ENCODE results near the gene PDE2A. TPM values are rescaled to one million over a fixed set of nuclear protein-coding genes. Genes with fewer than 3 reads are reported as not detected.

Gene PDE2A
- total RNA-seq, 2 donors from 2014 or later: 0.77 to 1.7 TPM

GRCh38 chr11:72712168-72712751, 38.0 kb upstream of the PDE2A start:
- H3K4me1 Mint-ChIP-seq (ENCODE audit: low read depth): peaks cover 10% of the 10 kb centered on the region
- H3K27ac Mint-ChIP-seq: no peak overlapping the region
- H3K9me3 Mint-ChIP-seq: no peaks in the 10 kb centered on the region

GRCh38 chr11:72711141-72711540, 36.9 kb upstream of the PDE2A start:
- ATAC-seq (replicated peaks in 1 of 2): no peak
- H3K27ac Mint-ChIP-seq: no peak overlapping the region

More at GRCh38 chr11:72712168-72712751, 38.0 kb upstream of the PDE2A start:
- Mint-ChIP-seq H3K4me3 (no peak overlapping the region), H3K27me3 (ENCODE audit: low read depth) (no peaks in the 10 kb centered on the region), H3K36me3 (ENCODE audit: insufficient read depth in 2 of 2) (peaks cover 0 to 9% of the 10 kb centered on the region in 2 donors)
- no peak for DNase-seq
- ATAC-seq (replicated peaks in 1 of 2): no peak

GRCh38 chr11:72710278-72710677, 36.1 kb upstream of the PDE2A start:
- Mint-ChIP-seq H3K27ac (no peak overlapping the region), H3K4me1 (ENCODE audit: low read depth) (no peaks in the 10 kb centered on the region), H3K27me3 (ENCODE audit: low read depth) (no peaks in the 10 kb centered on the region), H3K9me3 (no peaks in the 10 kb centered on the region), H3K4me3 (no peak overlapping the region), H3K36me3 (ENCODE audit: insufficient read depth in 2 of 2) (peaks cover 0 to 19% of the 10 kb centered on the region in 2 donors)
- DNase-seq (no peak), ATAC-seq (replicated peaks in 1 of 2) (no peak)

More at GRCh38 chr11:72711141-72711540, 36.9 kb upstream of the PDE2A start:
- H3K4me1 Mint-ChIP-seq (ENCODE audit: low read depth): peaks cover 7% of the 10 kb centered on the region
- no peak overlapping the region for H3K4me3 Mint-ChIP-seq
- DNase-seq: no peak
- no peaks in the 10 kb centered on the region for H3K27me3 Mint-ChIP-seq (ENCODE audit: low read depth)
- H3K36me3 Mint-ChIP-seq (ENCODE audit: insufficient read depth in 2 of 2): peaks cover 0 to 18% of the 10 kb centered on the region in 2 donors
- no peaks in the 10 kb centered on the region for H3K9me3 Mint-ChIP-seq

GRCh38 chr11:72709478-72710238, 35.4 kb upstream of the PDE2A start:
- Mint-ChIP-seq H3K27ac (no peak overlapping the region), H3K36me3 (ENCODE audit: insufficient read depth in 2 of 2) (peaks cover 0 to 19% of the 10 kb centered on the region in 2 donors), H3K4me1 (ENCODE audit: low read depth) (no peaks in the 10 kb centered on the region), H3K9me3 (no peaks in the 10 kb centered on the region), H3K4me3 (no peak overlapping the region), H3K27me3 (ENCODE audit: low read depth) (no peaks in the 10 kb centered on the region)
- no peak for ATAC-seq (replicated peaks in 1 of 2)
- DNase-seq: no peak

- Mint-ChIP-seq H3K4me1 (ENCODE audit: low read depth) (no peaks in the 10 kb centered on the region), H3K27me3 (ENCODE audit: low read depth) (no peaks in the 10 kb centered on the region), H3K9me3 (no peaks in the 10 kb centered on the region), H3K36me3 (ENCODE audit: insufficient read depth in 2 of 2) (peaks cover 0 to 19% of the 10 kb centered on the region in 2 donors), H3K27ac (no peak overlapping the region), H3K4me3 (no peak overlapping the region)
- DNase-seq (no peak), ATAC-seq (replicated peaks in 1 of 2) (no peak)
Measured at GRCh38 chr11:72707032-72707431, 32.8 kb upstream of the PDE2A start.

GRCh38 chr11:72706579-72706978, 32.4 kb upstream of the PDE2A start:
- Mint-ChIP-seq H3K36me3 (ENCODE audit: insufficient read depth in 2 of 2) (peaks cover 0 to 19% of the 10 kb centered on the region in 2 donors), H3K4me3 (no peak overlapping the region), H3K4me1 (ENCODE audit: low read depth) (no peaks in the 10 kb centered on the region), H3K27ac (no peak overlapping the region), H3K27me3 (ENCODE audit: low read depth) (no peaks in the 10 kb centered on the region), H3K9me3 (no peaks in the 10 kb centered on the region)
- DNase-seq: no peak
- ATAC-seq (replicated peaks in 1 of 2): no peak

- DNase-seq: no peak
- no peak for ATAC-seq (replicated peaks in 1 of 2)
- H3K36me3 Mint-ChIP-seq (ENCODE audit: insufficient read depth in 2 of 2): peaks cover 0 to 19% of the 10 kb centered on the region in 2 donors
- H3K27ac Mint-ChIP-seq: no peak overlapping the region
- no peak overlapping the region for H3K4me3 Mint-ChIP-seq
- H3K9me3 Mint-ChIP-seq: no peaks in the 10 kb centered on the region
- H3K27me3 Mint-ChIP-seq (ENCODE audit: low read depth): no peaks in the 10 kb centered on the region
- no peaks in the 10 kb centered on the region for H3K4me1 Mint-ChIP-seq (ENCODE audit: low read depth)
Measured at GRCh38 chr11:72705442-72706365, 31.5 kb upstream of the PDE2A start.

GRCh38 chr11:72704783-72705265, 30.6 kb upstream of the PDE2A start:
- Mint-ChIP-seq H3K27me3 (ENCODE audit: low read depth) (no peaks in the 10 kb centered on the region), H3K9me3 (no peaks in the 10 kb centered on the region), H3K36me3 (ENCODE audit: insufficient read depth in 2 of 2) (peaks cover 0 to 19% of the 10 kb centered on the region in 2 donors), H3K27ac (no peak overlapping the region), H3K4me1 (ENCODE audit: low read depth) (no peaks in the 10 kb centered on the region), H3K4me3 (no peak overlapping the region)
- ATAC-seq (replicated peaks in 1 of 2): no peak
- no peak for DNase-seq

GRCh38 chr11:72704028-72704782, 30.0 kb upstream of the PDE2A start:
- H3K4me3 Mint-ChIP-seq: no peak overlapping the region
- ATAC-seq (replicated peaks in 1 of 2) (no peak), DNase-seq (no peak)
- no peak overlapping the region for H3K27ac Mint-ChIP-seq
- H3K27me3 Mint-ChIP-seq (ENCODE audit: low read depth): no peaks in the 10 kb centered on the region
- no peaks in the 10 kb centered on the region for H3K4me1 Mint-ChIP-seq (ENCODE audit: low read depth)
- peaks cover 2 to 20% of the 10 kb centered on the region in 2 donors for H3K36me3 Mint-ChIP-seq (ENCODE audit: insufficient read depth in 2 of 2)
- no peaks in the 10 kb centered on the region for H3K9me3 Mint-ChIP-seq

GRCh38 chr11:72703267-72704008, 29.2 kb upstream of the PDE2A start:
- peaks cover 2 to 20% of the 10 kb centered on the region in 2 donors for H3K36me3 Mint-ChIP-seq (ENCODE audit: insufficient read depth in 2 of 2)
- ATAC-seq (replicated peaks in 1 of 2): no peak
- H3K9me3 Mint-ChIP-seq: no peaks in the 10 kb centered on the region
- H3K27ac Mint-ChIP-seq: no peak overlapping the region
- no peak overlapping the region for H3K4me3 Mint-ChIP-seq
- DNase-seq: no peak
- H3K4me1 Mint-ChIP-seq (ENCODE audit: low read depth): no peaks in the 10 kb centered on the region
- no peaks in the 10 kb centered on the region for H3K27me3 Mint-ChIP-seq (ENCODE audit: low read depth)

GRCh38 chr11:72702577-72703241, 28.5 kb upstream of the PDE2A start:
- no peak overlapping the region for H3K27ac Mint-ChIP-seq
- H3K36me3 Mint-ChIP-seq (ENCODE audit: insufficient read depth in 2 of 2): peaks cover 2 to 17% of the 10 kb centered on the region in 2 donors
- no peaks in the 10 kb centered on the region for H3K9me3 Mint-ChIP-seq
- H3K27me3 Mint-ChIP-seq (ENCODE audit: low read depth): no peaks in the 10 kb centered on the region
- H3K4me1 Mint-ChIP-seq (ENCODE audit: low read depth): no peaks in the 10 kb centered on the region
- no peak for DNase-seq
- no peak for ATAC-seq (replicated peaks in 1 of 2)
- H3K4me3 Mint-ChIP-seq: no peak overlapping the region
